Ovary (tissue), 9 donors: ENCODE data around the gene ANKRD31. TPM values are rescaled to one million over a fixed set of nuclear protein-coding genes. Genes with fewer than 3 reads are reported as not detected.

Experiments used
- DNase-seq, 5 donors: peaks; one replicate each; pipeline ENCODE4 v3.0.0-alpha.2; 2019 to 2020
- H3K27ac ChIP-seq, 2 donors: fragments of 200-600 bp; one replicate each; pipeline versions ENCODE4 v1.5.1 to v1.8.0; 2019 to 2022
- H3K27me3 ChIP-seq: fragments of 200-600 bp; one replicate; pipeline ENCODE4 v1.8.0; 2022
- H3K36me3 ChIP-seq: fragments of 200-600 bp; sonication (generic); one replicate; pipeline ENCODE4 v1.5.1; 2019
- H3K4me1 ChIP-seq: one replicate; pipeline ENCODE4 v1.8.1; 2013; ENCODE audit warnings: mild to moderate bottlenecking, moderate library complexity; ENCODE audit not compliant: insufficient read depth
- H3K4me3 ChIP-seq: fragments of 200-600 bp; sonication (generic); one replicate; pipeline ENCODE4 v1.5.1; 2017
- H3K9me3 ChIP-seq, 2 donors: fragments of 200-600 bp in 1 of 2; sonication (generic) in 1 of 2; one replicate each; pipeline versions ENCODE4 v1.5.1 to v1.8.1; 2013 to 2019; ENCODE audit warnings: mild to moderate bottlenecking in 1 of 2, moderate library complexity in 1 of 2
- CTCF ChIP-seq, 3 donors: fragments of 450-650 bp in 2 of 3; fragments of 200-600 bp in 1 of 3; IDR thresholded peaks; one replicate each; pipeline versions ENCODE4 v1.5.1 to v1.8.0; 2016 to 2022; ENCODE audit warnings: antibody characterized with exemption in 3 of 3, mild to moderate bottlenecking in 1 of 3
- EP300 ChIP-seq: sonication (generic); formaldehyde crosslinking; IDR thresholded peaks from one replicate; pipeline ENCODE4 v1.6.1; 2017; ENCODE audit warnings: antibody characterized with exemption
- POLR2A ChIP-seq: fragments of 450-650 bp; IDR thresholded peaks from one replicate; pipeline ENCODE4 v1.6.1; 2017; ENCODE audit warnings: antibody characterized with exemption, mild to moderate bottlenecking, moderate library complexity
- WGBS, 3 donors: extraction: QIAGEN DNeasy Blood & Tissue Kit in 1 of 3; methylation state at CpG; one replicate each; pipeline versions ENCODE4 v1.1.5 to v1.1.7; 2013 to 2017; 5-methylcytosine and 5-hydroxymethylcytosine counted together
- intact Hi-C, 4 donors: fragments of 100-400 bp; cut with DNase I; formaldehyde crosslinking; loops; one replicate each; pipeline versions ENCODE4 v1.11.0 to v1.15.1; 2022 to 2023
- polyA plus RNA-seq, 2 donors: library from polyadenylated mRNA; stranded (reverse); fragments of 200-250 nt in 1 of 2; fragments of 350-450 nt in 1 of 2; fragmentation: Illumina TruSeq in 1 of 2; extraction: RNeasy Lipid Tissue Mini Kit (QIAGEN cat#74804) in 1 of 2; gene quantifications; one replicate each; pipeline ENCODE4 v1.2.3, GENCODE V29; 2013 to 2014
- total RNA-seq, 7 donors: library from RNA; depleted of rRNA in 2 of 7; stranded (reverse); fragments of >200 nt in 2 of 7; fragmentation: NEBNext Ultra II Directional in 3 of 7; extraction: Animal tissue kit (Norgen Biotek cat#: 25700) in 3 of 7; gene quantifications; one replicate each; pipeline versions ENCODE4 v1.1.0 to v1.2.4, GENCODE V29; 2016 to 2023
- donor health status: DM: no; HTN: no; CAD: no; lungs with moderate emphysema.
- donor health status: DM: no; HTN: no; CAD: no.
- donor health status: Bipolar disorder and iron deficiency.
- donor health status: DM: yes; HTN: yes; CAD: no.
- donor health status: DM: no; HTN: no; CAD: no.
- donor health status: DM: yes; HTN: yes; CAD: no.

Gene ANKRD31
- total and polyA plus RNA-seq, 9 donors: 0.11 to 0.55 (median 0.36) TPM

- intact Hi-C loops: no loop called here
- Histone ChIP-seq H3K9me3 (no peaks in the 10 kb centered on the region), H3K36me3 (no peaks in the 10 kb centered on the region), H3K27me3 (no peaks in the 10 kb centered on the region), H3K4me1 (no peaks in the 10 kb centered on the region), H3K4me3 (no peak overlapping the region), H3K27ac (no peak overlapping the region)
- TF ChIP-seq CTCF (IDR thresholded peaks at IDR 0.05) (no peak), EP300 (no peak), POLR2A (no peak)
- 94 to 99% (median 99%) methylated on average over 4 of the region's 4 CpGs for WGBS, 3 donors
- DNase-seq: no peak
These were observed 35.9 kb downstream of the ANKRD31 start for GRCh38 chr5:75200776-75201175.

GRCh38 chr5:75199946-75200345, 36.7 kb downstream of the ANKRD31 start:
- Histone ChIP-seq H3K4me1 (no peaks in the 10 kb centered on the region), H3K36me3 (no peaks in the 10 kb centered on the region), H3K9me3 (no peaks in the 10 kb centered on the region), H3K4me3 (no peak overlapping the region), H3K27me3 (no peaks in the 10 kb centered on the region), H3K27ac (no peak overlapping the region)
- TF ChIP-seq POLR2A: no peak
- no peak for TF ChIP-seq EP300
- no peak for DNase-seq
- intact Hi-C loops: no loop called here
- 100% methylated on average over 1 of the region's 1 CpG for WGBS, 3 donors

GRCh38 chr5:75199071-75199470, 37.6 kb downstream of the ANKRD31 start:
- no peak for TF ChIP-seq EP300
- no peak for TF ChIP-seq POLR2A
- TF ChIP-seq CTCF (IDR thresholded peaks at IDR 0.05): no peak
- H3K27ac ChIP-seq: no peak overlapping the region
- WGBS, 3 donors: 88 to 90% (median 90%) methylated on average over 2 of the region's 2 CpGs
- no peaks in the 10 kb centered on the region for H3K4me1 ChIP-seq
- no peaks in the 10 kb centered on the region for H3K27me3 ChIP-seq
- DNase-seq: no peak
- H3K36me3 ChIP-seq: no peaks in the 10 kb centered on the region
- no peak overlapping the region for H3K4me3 ChIP-seq
- no peaks in the 10 kb centered on the region for H3K9me3 ChIP-seq
- intact Hi-C loops: no loop called here

GRCh38 chr5:75197745-75198144, 38.9 kb downstream of the ANKRD31 start:
- TF ChIP-seq CTCF (IDR thresholded peaks at IDR 0.05) (no peak), EP300 (no peak), POLR2A (no peak)
- Histone ChIP-seq H3K4me3 (no peak overlapping the region), H3K36me3 (no peaks in the 10 kb centered on the region), H3K27ac (no peak overlapping the region), H3K4me1 (no peaks in the 10 kb centered on the region), H3K27me3 (no peaks in the 10 kb centered on the region), H3K9me3 (no peaks in the 10 kb centered on the region)
- no peak for DNase-seq
- intact Hi-C loops: no loop called here
- 94 to 97% (median 95%) methylated on average over 5 of the region's 5 CpGs for WGBS, 3 donors

- TF ChIP-seq CTCF (IDR thresholded peaks at IDR 0.05) (no peak), EP300 (no peak), POLR2A (no peak)
- no peak overlapping the region for H3K4me3 ChIP-seq
- 85 to 89% (median 88%) methylated on average over 6 of the region's 6 CpGs for WGBS, 3 donors
- no peaks in the 10 kb centered on the region for H3K27me3 ChIP-seq
- H3K4me1 ChIP-seq: no peaks in the 10 kb centered on the region
- DNase-seq: no peak
- no peaks in the 10 kb centered on the region for H3K36me3 ChIP-seq
- H3K27ac ChIP-seq: no peak overlapping the region
- no peaks in the 10 kb centered on the region for H3K9me3 ChIP-seq
- intact Hi-C loops: no loop called here
These were observed 43.9 kb downstream of the ANKRD31 start for GRCh38 chr5:75192804-75193203.
